ENCODE results near the gene CSF2.
A peak's percentile ranks its signal among the peaks of the same experiment; 100 is the strongest.

The CSF2 gene

GRCh38 chr5:132055441-132055807, 18.2 kb upstream of the CSF2 start:
- DNase-seq: peak; percentile 5

DNA sequence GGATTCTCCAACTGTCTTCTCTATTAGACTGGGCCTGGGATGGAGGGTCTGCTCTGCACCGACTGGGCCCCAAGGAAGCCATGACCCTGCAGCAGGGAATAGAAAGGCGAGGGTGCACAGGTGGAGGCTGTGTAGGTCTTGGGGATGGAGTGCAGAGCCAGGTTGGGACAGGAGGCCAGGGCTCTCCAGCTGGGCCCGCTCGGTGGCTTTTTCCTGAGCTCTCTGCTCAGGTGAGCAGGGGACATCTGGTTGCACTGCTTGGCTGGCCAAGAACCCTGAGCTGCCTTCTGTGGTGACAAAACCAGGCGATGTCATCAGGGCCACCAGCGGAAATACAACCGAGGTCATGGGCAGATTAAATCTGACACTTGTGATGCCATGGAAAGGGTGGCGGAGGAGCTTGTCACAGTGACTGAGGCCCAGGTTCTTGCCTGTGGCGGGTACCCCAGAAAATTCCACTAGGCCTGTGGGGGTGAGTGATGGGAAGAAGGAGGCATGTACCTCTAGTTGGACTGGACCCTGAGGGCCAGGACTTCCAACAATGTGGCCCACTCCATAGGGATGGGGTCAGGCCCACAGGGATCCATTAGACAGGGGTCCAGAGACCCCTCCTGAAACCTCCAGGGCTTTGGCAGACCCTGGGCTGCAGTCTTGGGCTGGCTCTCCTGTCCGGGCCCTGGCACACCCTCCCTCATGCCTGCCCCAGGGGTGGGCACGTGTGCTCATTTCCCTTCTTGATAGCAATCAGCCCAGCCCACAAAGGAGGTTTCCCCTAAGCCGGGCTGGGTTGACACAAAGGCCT, 17.6 kb upstream of the CSF2 start:
- peak; percentile 6 for DNase-seq

GRCh38 chr5:132056610-132057497, 16.7 kb upstream of the CSF2 start:
- peak; percentile 12 for DNase-seq

DNA sequence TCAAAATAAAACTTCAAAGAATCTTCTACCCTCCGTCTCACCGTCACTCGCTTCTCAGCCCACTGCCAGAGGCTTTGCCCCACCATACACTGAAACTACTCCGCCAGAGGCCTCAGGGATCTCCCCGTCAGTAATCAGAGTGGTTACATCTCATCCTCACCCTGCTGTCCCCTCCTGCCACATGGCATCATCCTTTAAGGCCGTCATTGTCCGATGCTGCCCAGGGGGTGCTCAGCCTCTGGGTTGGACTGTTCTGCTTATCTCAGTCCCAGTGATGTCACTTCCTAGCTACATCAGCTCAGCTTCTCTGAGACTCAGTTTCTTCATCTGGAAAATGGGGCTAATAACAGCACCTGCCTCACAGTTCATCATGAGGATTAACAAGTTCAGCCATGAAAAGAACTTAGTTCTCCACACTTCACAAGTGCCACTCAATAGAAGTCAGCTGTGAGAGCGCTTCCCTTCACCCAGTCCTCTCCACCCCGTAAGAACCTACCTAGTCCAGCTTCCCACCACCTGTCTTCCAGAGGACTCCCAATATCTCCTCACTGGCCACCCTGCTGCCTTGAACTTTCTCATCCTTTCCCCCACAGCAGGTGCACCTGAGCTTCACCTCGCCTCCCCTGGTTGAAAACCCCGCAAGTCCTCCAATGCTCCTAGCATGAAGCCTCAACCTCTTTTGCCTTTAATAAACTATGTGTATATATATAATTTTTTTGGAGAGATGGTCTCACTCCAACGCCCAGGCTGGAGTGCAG, 15.9 kb upstream of the CSF2 start:
- DNase-seq: peak; percentile 4

DNA sequence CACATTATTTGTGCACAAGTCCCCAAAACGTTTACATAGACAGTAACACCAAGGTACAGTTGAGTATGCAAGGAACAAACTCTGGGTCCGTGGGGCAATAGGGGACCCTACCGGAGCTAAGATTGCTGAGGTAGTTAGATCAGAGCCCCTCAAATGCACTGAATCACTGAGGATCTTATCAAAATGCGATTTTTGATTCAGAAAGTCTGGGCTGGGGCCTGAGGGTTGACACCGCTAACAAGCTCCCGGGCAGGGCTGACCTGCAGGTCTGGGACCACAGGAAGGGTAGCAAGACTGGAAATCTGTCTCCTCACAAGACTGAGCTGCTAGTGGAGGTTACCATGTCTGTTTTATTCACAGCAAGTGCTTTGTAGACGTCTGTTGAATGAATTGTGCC, 14.9 kb upstream of the CSF2 start:
- no peak for DNase-seq

DNA sequence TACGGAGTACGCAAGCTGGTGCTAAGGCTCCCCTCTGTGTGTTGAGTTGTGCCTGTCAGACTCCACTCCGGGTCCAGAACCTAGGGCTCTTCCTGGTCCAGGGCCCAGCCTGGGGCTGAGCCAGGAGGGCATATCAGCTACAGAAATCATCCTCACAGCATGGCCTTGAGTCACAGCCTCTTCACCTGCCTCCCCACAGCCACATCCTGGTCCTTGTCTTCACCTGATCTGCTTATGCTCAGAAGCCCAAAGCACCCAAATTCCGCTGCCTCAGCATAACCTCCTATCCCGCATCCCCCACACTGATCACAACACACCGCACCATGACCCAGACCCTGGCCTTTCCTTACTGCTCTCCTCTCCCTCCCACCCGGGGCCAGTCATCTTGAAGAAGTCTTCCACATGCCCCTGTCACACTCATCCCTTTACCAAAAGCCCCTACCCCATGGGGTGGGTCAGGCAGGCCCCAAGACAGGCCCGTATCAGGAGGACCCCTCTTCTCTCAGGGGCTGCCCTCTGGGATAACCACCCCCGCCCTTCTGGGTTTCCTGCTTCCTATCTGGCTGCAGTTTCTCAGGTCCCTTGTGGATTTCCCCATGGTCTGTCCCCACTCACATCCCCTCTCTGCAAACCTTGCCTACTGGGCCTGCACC, 14.4 kb upstream of the CSF2 start:
- peak; percentile 5 for DNase-seq

DNA sequence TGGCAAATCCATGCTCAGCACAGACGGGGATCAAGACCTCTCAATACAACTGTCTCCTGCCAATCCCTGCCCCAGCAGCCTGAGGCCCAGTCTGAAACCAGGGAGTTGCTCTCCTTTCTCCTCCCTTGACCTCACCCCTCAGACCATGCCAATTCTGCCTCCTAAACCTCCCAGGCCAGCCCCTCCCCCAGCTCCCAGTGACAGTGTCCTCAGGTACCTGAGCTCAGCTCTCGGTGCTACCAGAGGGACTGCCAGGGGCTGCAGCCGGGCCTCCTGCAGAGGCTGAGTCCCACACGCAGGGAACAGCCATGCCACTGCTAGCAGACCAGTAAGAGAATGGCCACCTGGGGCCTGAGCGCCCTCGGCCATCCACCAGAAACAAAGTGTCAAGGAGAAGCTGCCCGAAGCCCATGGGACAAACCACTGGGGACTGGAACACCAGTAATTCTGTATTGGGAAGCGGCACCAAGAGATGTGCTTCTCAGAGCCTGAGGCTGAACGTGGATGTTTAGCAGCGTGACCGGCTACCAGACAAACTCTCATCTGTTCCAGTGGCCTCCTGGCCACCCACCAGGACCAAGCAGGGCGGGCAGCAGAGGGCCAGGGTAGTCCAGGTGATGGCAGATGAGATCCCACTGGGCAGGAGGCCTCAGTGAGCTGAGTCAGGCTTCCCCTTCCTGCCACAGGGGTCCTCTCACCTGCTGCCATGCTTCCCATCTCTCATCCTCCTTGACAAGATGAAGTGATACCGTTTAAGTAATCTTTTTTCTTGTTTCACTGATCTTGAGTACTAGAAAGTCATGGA, 13.7 kb upstream of the CSF2 start:
- DNase-seq: peak; percentile 11

DNA sequence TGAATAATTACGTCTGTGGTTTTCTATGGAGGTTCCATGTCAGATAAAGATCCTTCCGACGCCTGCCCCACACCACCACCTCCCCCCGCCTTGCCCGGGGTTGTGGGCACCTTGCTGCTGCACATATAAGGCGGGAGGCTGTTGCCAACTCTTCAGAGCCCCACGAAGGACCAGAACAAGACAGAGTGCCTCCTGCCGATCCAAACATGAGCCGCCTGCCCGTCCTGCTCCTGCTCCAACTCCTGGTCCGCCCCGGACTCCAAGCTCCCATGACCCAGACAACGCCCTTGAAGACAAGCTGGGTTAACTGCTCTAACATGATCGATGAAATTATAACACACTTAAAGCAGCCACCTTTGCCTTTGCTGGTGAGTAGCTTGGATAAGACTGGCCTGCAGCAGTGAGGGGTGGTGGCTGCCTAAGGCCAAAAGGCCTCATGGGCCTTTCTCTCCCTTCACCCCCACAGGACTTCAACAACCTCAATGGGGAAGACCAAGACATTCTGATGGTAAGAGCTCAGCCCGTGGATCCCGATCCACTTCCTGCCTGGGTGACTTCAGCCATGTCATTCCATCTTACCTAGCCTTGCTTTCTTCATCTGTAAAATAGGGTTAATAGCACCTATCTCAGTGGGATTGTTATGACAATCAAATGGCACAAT, 13.0 kb upstream of the CSF2 start, which contains the start of gene IL3:
Gene IL3 (plus strand): TSS at position 155 of the 661 bp plus-strand sequence. CDS start 52 bp downstream, at position 207.
- peak; percentile 3 for DNase-seq

DNA sequence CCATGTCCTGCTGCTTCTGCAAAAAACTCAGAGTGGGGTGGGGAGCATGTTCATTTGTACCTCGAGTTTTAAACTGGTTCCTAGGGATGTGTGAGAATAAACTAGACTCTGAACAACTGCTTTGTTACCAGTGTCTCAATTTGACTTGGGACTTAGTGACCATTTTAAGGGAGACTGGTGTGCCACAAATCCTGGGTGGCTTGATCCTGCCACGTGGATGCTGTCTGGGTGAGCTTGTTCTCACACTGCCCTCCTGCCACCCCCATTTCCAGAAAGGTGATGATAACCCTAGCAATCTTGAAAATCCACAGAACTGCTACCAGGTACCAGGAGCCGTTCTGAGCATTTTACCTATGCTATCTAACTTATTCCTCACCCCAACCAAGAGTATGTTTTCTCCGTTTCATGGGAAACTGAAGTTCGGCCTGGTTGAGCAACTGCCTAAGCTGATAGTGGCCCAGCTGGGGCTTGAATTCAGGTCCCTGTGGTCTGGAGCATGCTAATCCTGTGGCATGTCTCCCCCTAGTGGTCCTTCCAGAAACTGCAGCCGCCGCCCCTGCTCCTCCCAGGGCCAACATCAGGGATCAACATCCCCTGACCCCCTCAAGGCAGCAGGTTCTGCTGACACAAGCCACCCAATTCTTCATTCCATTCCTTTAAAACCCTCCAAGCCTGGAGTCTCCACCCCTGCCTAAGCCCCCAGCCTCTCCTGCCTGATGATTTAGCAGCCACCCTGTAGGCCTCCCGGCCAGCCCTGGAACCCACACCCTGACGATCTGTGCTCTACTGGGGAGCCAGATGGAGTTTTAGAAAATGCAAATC, 10.3 kb upstream of the CSF2 start:
- DNase-seq: peak; percentile 68

DNA sequence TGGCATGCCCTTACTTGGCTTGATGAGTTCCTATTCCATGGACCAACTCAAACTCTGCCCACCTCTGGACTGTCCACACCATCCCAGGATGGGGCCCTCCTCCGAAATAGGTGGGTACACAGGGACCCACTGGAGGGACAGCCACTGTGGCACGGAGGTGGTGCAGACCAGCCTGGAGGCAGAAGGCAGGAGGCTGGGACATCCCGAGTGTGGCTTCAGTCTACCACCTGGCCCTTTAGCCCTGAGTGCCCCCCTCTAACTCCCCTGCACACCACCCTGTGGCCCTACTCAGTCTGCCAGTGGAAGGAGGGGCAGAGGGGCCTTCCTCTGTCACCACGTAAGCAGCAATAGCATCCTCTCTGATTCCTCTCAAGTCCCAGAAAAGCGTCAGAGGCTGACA, 9.4 kb upstream of the CSF2 start:
- no peak for DNase-seq

GRCh38 chr5:132064738-132065331, 8.8 kb upstream of the CSF2 start:
- DNase-seq: peak; percentile 64

GRCh38 chr5:132065351-132065937, 8.1 kb upstream of the CSF2 start:
- peak; percentile 58 for DNase-seq

- DNase-seq: no peak
Observed at GRCh38 chr5:132065951-132066701, 7.5 kb upstream of the CSF2 start.

GRCh38 chr5:132066871-132067270, 6.7 kb upstream of the CSF2 start:
- DNase-seq: no peak

DNA sequence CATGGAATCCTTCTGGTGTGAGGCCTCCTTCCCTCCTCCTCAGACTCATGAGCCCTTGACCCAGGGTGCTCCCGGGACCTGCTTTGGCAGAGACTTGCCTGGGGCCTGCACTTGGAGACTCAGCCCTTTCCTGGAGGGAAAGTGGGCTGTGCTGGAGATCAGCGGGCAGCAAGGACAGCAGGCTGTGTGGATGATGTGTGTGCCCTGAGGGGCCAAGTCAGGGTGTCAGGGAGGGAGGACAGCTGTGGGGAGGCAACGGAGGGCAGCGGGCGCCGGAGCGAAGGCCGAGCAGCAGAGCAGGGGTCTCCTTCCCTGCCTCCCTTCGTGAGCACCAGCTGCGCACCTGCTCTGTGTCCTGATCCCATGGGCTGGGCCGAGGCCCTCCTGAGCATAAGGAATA, 6.1 kb upstream of the CSF2 start:
- DNase-seq: no peak

- DNase-seq: no peak
Observed at GRCh38 chr5:132067941-132068808, 5.4 kb upstream of the CSF2 start.

DNA sequence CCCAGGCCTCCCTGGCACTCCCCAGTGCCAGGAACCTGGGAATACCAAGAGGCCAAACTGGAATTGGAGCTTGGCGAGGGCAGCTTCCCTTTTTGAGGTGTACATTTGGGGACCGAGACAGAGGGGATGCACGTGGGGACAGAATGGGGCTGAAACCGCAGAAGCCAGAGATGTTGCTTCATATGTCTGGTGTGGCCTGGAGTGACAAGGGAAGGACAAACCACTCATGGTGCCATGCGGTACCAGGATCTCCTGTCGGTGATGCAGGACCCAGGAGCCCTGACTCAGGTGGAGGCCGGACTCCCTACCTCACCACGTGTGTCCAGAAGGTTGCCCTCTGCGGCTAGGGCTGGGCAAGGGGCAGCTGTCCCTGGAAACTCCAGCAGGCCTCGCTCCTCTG, 4.0 kb upstream of the CSF2 start:
- no peak for DNase-seq

- DNase-seq: no peak
Observed at GRCh38 chr5:132069994-132070393, 3.6 kb upstream of the CSF2 start.
